ENCODE results near the gene BAHCC1. TPM values are rescaled to one million over a fixed set of nuclear protein-coding genes. Genes with fewer than 3 reads are reported as not detected.

The BAHCC1 gene
- total and polyA plus RNA-seq, 9 of the 15 experiments (the other 6 are each of a cell fraction or from before 2014, with no cell fraction given) = 0.14 to 26.9 (median 5.0) TPM

GRCh38 chr17:81422776-81423697 lies 27.8 kb downstream of the BAHCC1 start (continued):
- TF ChIP-seq PRDM10 (IDR thresholded peaks at IDR 0.05; ENCODE audit: partially characterized antibody) (peak; percentile 41), NFE2 (IDR thresholded peaks at IDR 0.05; ENCODE audit: low read depth) (peak; percentile 74), ZNF212 (CRISPR knock-in tag; IDR thresholded peaks at IDR 0.05) (no peak), ZNF316 (IDR thresholded peaks at IDR 0.05) (peak; percentile 5; the same call in 1 of the 2 replicates), POLR2G (IDR thresholded peaks at IDR 0.05; ENCODE audit: low read depth, low read length) (peak; percentile 46; the same call in 1 of the 2 replicates), PHF8 (IDR thresholded peaks at IDR 0.05; ENCODE audit: borderline replicate concordance, low read length) (peak; percentile 24; the same call in 1 of the 2 replicates)
